HepG2 (cell line): Measurements from ENCODE around the gene ZFAND2B. TPM values are rescaled to one million over a fixed set of nuclear protein-coding genes. Genes with fewer than 3 reads are reported as not detected.

ENCODE experiments used
- CEBPB ChIP-seq: IDR thresholded peaks from 2 replicates; pipeline ENCODE4 v1.6.1; 2011; ENCODE audit warnings: low read depth, low read length, improper control_type of control experiment, borderline replicate concordance
- CEBPG ChIP-seq: IDR thresholded peaks from 2 replicates; pipeline ENCODE4 v1.6.1; 2016
- HNRNPK ChIP-seq: fragments of 200-400 bp; formaldehyde crosslinking; IDR thresholded peaks from 2 replicates; pipeline ENCODE4 v1.6.1; 2018; ENCODE audit warnings: low read length, low read depth, moderate library complexity, mild to moderate bottlenecking; ENCODE audit not compliant: poor library complexity, severe bottlenecking
- KDM5A ChIP-seq: fragments of 200-600 bp; sonication (generic); IDR thresholded peaks from 2 replicates; pipeline ENCODE4 v1.7.0; 2018; ENCODE audit warnings: antibody characterized with exemption, mild to moderate bottlenecking, low read length, borderline replicate concordance
- NR3C1 ChIP-seq: sonication (generic); formaldehyde crosslinking; IDR thresholded peaks from 2 replicates; pipeline ENCODE4 v1.4.0; 2020; ENCODE audit warnings: missing genetic modification reagents
- PAWR ChIP-seq: sonication (generic); formaldehyde crosslinking; IDR thresholded peaks from 2 replicates; pipeline ENCODE4 v1.4.0; 2020; ENCODE audit warnings: missing genetic modification reagents, mild to moderate bottlenecking, borderline replicate concordance
- SIX4 ChIP-seq: sonication (generic); formaldehyde crosslinking; IDR thresholded peaks from 2 replicates; pipeline ENCODE4 v1.4.0; 2020; ENCODE audit warnings: missing genetic modification reagents
- SP5 ChIP-seq: IDR thresholded peaks from 2 replicates; pipeline ENCODE4 v1.6.1; 2016; ENCODE audit warnings: low read depth, borderline replicate concordance
- ZNF235 ChIP-seq: sonication (generic); formaldehyde crosslinking; IDR thresholded peaks from 2 replicates; pipeline ENCODE4 v1.8.1; 2023; ENCODE audit warnings: mild to moderate bottlenecking, missing genetic modification reagents, borderline replicate concordance
- ZNF34 ChIP-seq: sonication (generic); formaldehyde crosslinking; IDR thresholded peaks from 2 replicates; pipeline ENCODE4 v1.4.0; 2020; ENCODE audit warnings: mild to moderate bottlenecking, missing genetic modification reagents, borderline replicate concordance
- ZNF773 ChIP-seq: sonication (generic); formaldehyde crosslinking; IDR thresholded peaks from 2 replicates; pipeline ENCODE4 v1.4.0; 2020; ENCODE audit warnings: missing genetic modification reagents, borderline replicate concordance
- ZNF790 ChIP-seq: sonication (generic); formaldehyde crosslinking; IDR thresholded peaks from 2 replicates; pipeline ENCODE4 v1.8.0; 2022; ENCODE audit warnings: missing genetic modification reagents, mild to moderate bottlenecking, borderline replicate concordance
- ZNF83 ChIP-seq: sonication (generic); formaldehyde crosslinking; IDR thresholded peaks from 2 replicates; pipeline ENCODE4 v1.4.0; 2020; ENCODE audit warnings: missing genetic modification reagents, mild to moderate bottlenecking, borderline replicate concordance
- polyA plus RNA-seq, 8 experiments: library from polyadenylated mRNA; depleted of rRNA in 3 of 8; stranded (reverse) in 7 of 8; unstranded in 1 of 8; fragments of >200 nt; fragmentation: Illumina TruSeq in 4 of 8; extraction: Trizol in 4 of 8; gene quantifications; 2 replicates each; pipeline versions ENCODE4 v1.2.1 to v1.2.3, GENCODE V29; 2011 to 2016; ENCODE audit warnings: low read depth in 4 of 8, missing spikeins in 1 of 8, mixed read lengths in 1 of 8; ENCODE audit not compliant: insufficient read depth in 1 of 8
- total RNA-seq, 5 experiments: library from RNA; depleted of rRNA; stranded (reverse); fragments of >200 nt; fragmentation: Illumina TruSeq; extraction: Trizol; gene quantifications; 2 replicates each; pipeline ENCODE4 v1.2.3, GENCODE V29; 2016; ENCODE audit warnings: low read depth in 1 of 5
- TF ChIP-seq, protein P1 (sequence below): sonication (generic); formaldehyde crosslinking; IDR thresholded peaks from 2 replicates; pipeline ENCODE4 v1.5.1; 2020; ENCODE audit warnings: missing genetic modification reagents, mild to moderate bottlenecking, borderline replicate concordance
- TF ChIP-seq, protein P2 (sequence below): sonication (generic); formaldehyde crosslinking; IDR thresholded peaks from 2 replicates; pipeline ENCODE4 v1.5.0; 2020; ENCODE audit warnings: missing genetic modification reagents, mild to moderate bottlenecking, borderline replicate concordance
- TF ChIP-seq, protein P3 (sequence below): sonication (generic); formaldehyde crosslinking; IDR thresholded peaks from 2 replicates; pipeline ENCODE4 v1.4.0; 2020; ENCODE audit warnings: missing genetic modification reagents
- TF ChIP-seq, protein P4 (sequence below): sonication (generic); formaldehyde crosslinking; IDR thresholded peaks from 2 replicates; pipeline ENCODE4 v1.8.0; 2022; ENCODE audit warnings: mild to moderate bottlenecking, missing genetic modification reagents, moderate library complexity
- TF ChIP-seq, protein P5 (sequence below): sonication (generic); formaldehyde crosslinking; IDR thresholded peaks from 2 replicates; pipeline ENCODE4 v1.4.0; 2020; ENCODE audit warnings: low read depth, missing genetic modification reagents
- TF ChIP-seq, protein P6 (sequence below): IDR thresholded peaks from 2 replicates; pipeline ENCODE4 v1.6.1; 2016; ENCODE audit warnings: missing genetic modification reagents, missing compliant biosample characterization

ZFAND2B gene
- total and polyA plus RNA-seq, 2 of the 13 experiments (the other 11 are each of a cell fraction or from before 2014, with no cell fraction given), result 53.3 to 115 TPM

DNA sequence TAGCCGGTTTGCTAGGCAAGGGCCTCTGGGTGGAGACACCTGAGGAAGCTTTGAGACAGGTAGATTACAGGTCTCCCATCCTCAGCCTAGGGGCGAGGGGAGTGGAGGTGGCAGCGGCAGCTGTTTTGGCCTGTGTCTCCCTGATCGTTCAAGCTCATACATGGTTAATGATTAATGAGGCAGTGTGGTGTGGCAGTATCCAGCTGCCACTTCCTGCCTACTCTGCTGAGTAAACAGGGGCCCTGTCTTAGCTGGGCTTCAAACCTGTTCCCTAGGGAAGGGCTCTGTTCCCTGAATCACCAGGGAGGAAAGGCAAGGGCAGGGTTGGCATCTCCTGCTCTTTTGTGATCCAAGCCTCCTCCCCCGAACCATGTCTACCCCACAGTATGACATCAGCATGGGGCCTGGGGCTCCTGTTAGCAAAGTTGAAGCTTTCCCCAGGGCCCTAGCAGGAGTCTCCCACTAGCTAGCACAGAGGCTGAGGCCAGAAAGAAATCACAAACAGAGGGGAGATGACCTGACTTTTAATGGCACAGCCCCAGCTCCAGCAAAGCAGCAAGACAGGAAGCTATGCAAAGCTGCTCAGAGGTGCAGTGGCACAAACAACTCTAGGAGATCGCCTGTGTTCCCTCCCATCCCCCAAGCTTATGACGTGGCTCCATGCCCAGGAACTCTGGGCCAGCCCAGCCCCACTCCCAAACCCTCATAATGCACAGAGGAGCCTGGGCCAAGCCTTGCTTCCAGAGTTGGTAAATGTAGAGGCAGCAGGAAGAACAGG, 42.8 kb downstream of the ZFAND2B start (continued):
- TF ChIP-seq, protein P1, sequence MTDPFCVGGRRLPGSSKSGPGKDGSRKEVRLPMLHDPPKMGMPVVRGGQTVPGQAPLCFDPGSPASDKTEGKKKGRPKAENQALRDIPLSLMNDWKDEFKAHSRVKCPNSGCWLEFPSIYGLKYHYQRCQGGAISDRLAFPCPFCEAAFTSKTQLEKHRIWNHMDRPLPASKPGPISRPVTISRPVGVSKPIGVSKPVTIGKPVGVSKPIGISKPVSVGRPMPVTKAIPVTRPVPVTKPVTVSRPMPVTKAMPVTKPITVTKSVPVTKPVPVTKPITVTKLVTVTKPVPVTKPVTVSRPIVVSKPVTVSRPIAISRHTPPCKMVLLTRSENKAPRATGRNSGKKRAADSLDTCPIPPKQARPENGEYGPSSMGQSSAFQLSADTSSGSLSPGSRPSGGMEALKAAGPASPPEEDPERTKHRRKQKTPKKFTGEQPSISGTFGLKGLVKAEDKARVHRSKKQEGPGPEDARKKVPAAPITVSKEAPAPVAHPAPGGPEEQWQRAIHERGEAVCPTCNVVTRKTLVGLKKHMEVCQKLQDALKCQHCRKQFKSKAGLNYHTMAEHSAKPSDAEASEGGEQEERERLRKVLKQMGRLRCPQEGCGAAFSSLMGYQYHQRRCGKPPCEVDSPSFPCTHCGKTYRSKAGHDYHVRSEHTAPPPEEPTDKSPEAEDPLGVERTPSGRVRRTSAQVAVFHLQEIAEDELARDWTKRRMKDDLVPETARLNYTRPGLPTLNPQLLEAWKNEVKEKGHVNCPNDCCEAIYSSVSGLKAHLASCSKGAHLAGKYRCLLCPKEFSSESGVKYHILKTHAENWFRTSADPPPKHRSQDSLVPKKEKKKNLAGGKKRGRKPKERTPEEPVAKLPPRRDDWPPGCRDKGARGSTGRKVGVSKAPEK (CRISPR knock-in tag), result no peak; the same call in 1 of the 2 replicates
- TF ChIP-seq ZNF235, result no peak
- TF ChIP-seq NR3C1, result no peak
- TF ChIP-seq, protein P2, sequence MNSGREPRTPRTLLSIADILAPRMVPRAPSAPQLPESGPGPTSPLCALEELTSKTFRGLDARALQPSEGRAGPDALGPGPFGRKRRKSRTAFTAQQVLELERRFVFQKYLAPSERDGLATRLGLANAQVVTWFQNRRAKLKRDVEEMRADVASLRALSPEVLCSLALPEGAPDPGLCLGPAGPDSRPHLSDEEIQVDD, result no peak
- TF ChIP-seq ZNF790 (CRISPR knock-in tag), result no peak
- no peak for TF ChIP-seq ZNF773
- TF ChIP-seq SIX4 (CRISPR knock-in tag), result no peak
- TF ChIP-seq, protein P3, sequence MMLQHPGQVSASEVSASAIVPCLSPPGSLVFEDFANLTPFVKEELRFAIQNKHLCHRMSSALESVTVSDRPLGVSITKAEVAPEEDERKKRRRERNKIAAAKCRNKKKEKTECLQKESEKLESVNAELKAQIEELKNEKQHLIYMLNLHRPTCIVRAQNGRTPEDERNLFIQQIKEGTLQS, result no peak
- no peak for TF ChIP-seq PAWR (CRISPR knock-in tag)
- TF ChIP-seq, protein P4, sequence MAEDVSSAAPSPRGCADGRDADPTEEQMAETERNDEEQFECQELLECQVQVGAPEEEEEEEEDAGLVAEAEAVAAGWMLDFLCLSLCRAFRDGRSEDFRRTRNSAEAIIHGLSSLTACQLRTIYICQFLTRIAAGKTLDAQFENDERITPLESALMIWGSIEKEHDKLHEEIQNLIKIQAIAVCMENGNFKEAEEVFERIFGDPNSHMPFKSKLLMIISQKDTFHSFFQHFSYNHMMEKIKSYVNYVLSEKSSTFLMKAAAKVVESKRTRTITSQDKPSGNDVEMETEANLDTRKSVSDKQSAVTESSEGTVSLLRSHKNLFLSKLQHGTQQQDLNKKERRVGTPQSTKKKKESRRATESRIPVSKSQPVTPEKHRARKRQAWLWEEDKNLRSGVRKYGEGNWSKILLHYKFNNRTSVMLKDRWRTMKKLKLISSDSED (CRISPR knock-in tag), result no peak
- TF ChIP-seq CEBPB, result no peak
- TF ChIP-seq, protein P5, sequence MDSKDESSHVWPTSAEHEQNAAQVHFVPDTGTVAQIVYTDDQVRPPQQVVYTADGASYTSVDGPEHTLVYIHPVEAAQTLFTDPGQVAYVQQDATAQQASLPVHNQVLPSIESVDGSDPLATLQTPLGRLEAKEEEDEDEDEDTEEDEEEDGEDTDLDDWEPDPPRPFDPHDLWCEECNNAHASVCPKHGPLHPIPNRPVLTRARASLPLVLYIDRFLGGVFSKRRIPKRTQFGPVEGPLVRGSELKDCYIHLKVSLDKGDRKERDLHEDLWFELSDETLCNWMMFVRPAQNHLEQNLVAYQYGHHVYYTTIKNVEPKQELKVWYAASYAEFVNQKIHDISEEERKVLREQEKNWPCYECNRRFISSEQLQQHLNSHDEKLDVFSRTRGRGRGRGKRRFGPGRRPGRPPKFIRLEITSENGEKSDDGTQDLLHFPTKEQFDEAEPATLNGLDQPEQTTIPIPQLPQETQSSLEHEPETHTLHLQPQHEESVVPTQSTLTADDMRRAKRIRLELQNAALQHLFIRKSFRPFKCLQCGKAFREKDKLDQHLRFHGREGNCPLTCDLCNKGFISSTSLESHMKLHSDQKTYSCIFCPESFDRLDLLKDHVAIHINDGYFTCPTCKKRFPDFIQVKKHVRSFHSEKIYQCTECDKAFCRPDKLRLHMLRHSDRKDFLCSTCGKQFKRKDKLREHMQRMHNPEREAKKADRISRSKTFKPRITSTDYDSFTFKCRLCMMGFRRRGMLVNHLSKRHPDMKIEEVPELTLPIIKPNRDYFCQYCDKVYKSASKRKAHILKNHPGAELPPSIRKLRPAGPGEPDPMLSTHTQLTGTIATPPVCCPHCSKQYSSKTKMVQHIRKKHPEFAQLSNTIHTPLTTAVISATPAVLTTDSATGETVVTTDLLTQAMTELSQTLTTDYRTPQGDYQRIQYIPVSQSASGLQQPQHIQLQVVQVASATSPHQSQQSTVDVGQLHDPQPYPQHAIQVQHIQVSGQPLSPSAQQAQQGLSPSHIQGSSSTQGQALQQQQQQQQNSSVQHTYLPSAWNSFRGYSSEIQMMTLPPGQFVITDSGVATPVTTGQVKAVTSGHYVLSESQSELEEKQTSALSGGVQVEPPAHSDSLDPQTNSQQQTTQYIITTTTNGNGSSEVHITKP (CRISPR knock-in tag), result peak; percentile 52; the same call in 1 of the 2 replicates
- TF ChIP-seq, protein P6, sequence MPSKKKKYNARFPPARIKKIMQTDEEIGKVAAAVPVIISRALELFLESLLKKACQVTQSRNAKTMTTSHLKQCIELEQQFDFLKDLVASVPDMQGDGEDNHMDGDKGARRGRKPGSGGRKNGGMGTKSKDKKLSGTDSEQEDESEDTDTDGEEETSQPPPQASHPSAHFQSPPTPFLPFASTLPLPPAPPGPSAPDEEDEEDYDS, result peak; percentile 79
- TF ChIP-seq ZNF34 (CRISPR knock-in tag), result 0 out of 2 replicates have a peak, but pooled peaks have one; percentile 46
- no peak for TF ChIP-seq CEBPG
- 0 out of 2 replicates have a peak, but pooled peaks have one; percentile 25 for TF ChIP-seq SP5
- TF ChIP-seq ZNF83 (CRISPR knock-in tag), result 0 out of 2 replicates have a peak, but pooled peaks have one; percentile 31
- TF ChIP-seq HNRNPK, result no peak
- no peak; the same call in 1 of the 2 replicates for TF ChIP-seq KDM5A
